ENCODE measurements around the gene PAWR. TPM values are rescaled to one million over a fixed set of nuclear protein-coding genes. Genes with fewer than 3 reads are reported as not detected.
"Not testable (repeated sequence)": the region's sequence is repeated elsewhere in the genome, so short reads cannot be mapped to it uniquely, and the experiment has no call there.

The PAWR gene
- total RNA-seq, 1 donor from 2014 or later = 33.3 TPM

- DNase-seq (ENCODE audit: low spot score) = no peak
- ATAC-seq = no peak
These were observed 3.0 kb downstream of the PAWR start for GRCh38 chr12:79687711-79688260.

DNA sequence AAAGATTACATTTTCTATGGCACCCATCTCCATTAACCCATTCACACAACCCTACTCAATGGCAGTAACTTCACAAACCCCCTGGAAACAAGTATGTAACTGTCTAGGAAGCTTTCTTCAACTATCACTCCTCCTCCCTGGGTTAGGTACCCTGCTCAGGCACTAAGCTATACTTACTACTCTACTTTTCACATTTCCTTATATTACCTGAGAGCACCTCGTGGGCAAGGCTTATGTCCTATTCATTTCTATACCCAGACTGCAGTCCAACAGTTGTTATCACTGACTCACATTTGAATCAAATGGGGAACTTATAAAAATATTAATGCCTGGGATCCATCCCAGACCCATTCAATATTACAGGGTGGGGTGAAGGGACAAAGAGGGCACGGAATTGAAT, 4.6 kb downstream of the PAWR start:
- ATAC-seq (no peak), DNase-seq (ENCODE audit: low spot score) (no peak)

DNA sequence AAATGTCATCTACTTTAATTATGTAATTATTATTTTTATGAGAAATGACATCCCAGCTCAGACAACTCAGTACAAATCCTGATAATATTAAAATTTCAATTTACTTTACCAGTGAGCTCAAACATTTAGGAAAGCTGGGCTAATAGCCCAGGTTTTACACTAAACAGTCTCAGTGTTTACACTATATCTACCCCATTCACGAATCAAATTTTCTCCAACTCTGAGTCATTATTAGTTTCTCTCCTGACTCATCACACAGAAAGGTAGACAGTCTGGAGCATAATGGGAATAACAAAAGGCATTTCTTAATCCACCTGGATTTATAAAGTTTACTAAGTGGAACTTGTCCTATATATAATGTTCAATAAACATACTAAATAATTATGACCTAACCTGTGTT, 5.7 kb downstream of the PAWR start:
- DNase-seq (ENCODE audit: low spot score) (no peak), ATAC-seq (no peak)

DNA sequence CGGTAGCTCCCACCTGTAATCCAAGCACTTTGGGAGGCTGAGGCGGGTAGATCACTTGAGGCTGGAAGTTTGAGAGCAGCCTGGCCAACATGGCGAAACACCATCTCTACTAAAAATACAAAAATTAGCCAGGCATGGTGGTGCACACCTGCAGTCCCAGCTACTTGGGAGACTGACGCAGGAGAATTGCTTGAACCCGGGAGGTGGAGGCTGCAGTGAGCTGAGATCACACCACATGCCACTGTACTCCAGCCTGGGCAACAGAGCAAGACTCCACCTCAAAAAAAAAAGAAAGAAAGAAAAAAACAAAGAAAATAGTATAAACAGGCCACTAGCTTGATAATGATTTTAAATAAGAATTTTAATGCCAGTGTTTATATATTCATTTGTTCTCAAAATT, 6.4 kb downstream of the PAWR start:
- DNase-seq (ENCODE audit: low spot score); ATAC-seq: not testable (repeated sequence)

DNA sequence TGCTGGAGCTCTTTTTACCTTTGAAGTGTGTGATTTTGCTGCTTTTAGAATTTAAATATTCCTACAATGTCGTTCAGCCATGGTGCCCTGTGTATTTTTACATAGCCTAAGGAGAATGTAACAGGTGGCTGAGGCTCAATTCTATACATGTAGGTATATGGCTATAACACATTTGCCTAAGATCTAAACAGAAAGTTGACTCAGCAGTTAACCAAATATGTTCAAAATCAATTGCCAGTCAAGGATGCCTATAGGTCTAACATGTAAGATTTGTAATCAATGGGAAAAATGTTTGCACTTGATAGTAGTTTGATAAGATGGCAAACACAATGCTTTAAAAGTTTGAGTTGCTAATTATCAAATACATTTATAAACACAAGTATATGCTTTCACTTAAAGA, 8.2 kb downstream of the PAWR start:
- DNase-seq (ENCODE audit: low spot score) = no peak
- no peak for ATAC-seq

DNA sequence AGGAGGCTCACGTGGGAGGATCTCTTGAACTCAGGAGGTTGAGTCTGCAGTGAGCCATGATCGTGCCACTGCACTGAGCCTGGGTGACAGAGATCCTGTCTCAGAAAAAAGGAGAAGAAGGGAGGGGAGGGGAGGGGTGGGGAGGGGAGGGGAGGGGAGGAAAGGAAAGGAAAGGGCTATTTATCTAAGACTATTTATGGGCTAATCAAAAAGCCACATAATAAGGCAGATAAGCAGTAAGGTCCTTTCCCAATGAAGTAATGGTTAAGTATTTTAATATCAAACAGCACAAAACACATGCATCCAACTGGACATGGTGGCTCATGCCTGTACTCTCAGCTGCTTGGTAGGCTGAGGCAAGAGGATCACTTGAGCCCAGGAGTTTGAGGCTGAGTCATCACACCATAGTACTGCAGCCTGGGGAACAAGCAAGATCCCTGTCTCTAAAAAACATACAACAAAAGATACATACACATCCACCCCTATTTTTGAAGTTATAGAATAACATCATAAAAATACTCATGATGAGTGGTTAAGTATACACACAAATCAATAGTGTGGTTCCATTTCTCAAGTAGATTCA, 9.7 kb downstream of the PAWR start:
- no peak for ATAC-seq
- no peak for DNase-seq (ENCODE audit: low spot score)

DNA sequence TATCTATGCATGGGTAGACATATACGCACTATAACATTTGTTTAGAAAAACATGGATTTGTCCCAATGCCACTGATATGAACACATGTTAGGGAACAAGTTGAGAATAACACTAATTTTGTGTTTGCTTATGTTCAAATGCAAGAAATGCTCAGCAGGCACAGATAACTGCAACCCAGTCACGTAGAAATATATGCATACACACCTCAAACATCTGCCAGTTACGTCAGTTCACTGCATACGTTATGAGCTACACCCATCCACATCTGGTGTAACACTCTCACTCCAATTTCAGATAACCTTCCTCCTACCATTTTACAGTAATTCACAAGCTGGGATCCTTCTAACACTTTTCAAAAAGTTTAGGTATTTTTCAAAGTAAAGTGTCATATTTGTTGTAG, 10.7 kb downstream of the PAWR start:
- DNase-seq (ENCODE audit: low spot score) (no peak), ATAC-seq (no peak)

GRCh38 chr12:79678306-79678705, 12.5 kb downstream of the PAWR start:
- DNase-seq (ENCODE audit: low spot score) = no peak
- ATAC-seq = peak; percentile 23

- DNase-seq (ENCODE audit: low spot score) (no peak), ATAC-seq (peak; percentile 26)
These were observed 13.1 kb downstream of the PAWR start for GRCh38 chr12:79677672-79678071.

- DNase-seq (ENCODE audit: low spot score) = no peak
- ATAC-seq = no peak
These were observed 14.2 kb downstream of the PAWR start for GRCh38 chr12:79676579-79676978.

GRCh38 chr12:79674629-79675028, 16.1 kb downstream of the PAWR start:
- no peak for DNase-seq (ENCODE audit: low spot score)

DNA sequence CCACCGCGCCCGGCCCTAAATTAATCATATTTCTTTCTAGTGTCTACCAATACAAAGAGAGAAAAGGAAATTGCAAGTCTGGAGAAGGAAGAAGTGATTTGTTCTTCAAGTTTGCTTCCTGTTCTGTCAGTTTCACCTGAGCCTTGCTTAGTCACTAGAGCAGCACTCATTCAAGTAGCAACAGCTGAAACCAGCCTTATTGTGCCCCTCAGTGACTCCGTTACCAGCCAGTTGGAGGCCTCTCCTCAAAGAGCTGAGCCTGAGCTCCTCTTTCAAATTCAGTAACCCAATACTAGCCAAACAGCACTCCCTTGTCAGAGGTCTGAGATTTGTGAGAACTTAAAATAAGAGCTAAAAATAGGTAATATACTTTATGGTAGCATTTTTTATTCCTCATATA, 17.4 kb downstream of the PAWR start:
- no peak for DNase-seq (ENCODE audit: low spot score)
- ATAC-seq = no peak

More at GRCh38 chr12:79674629-79675028, 16.1 kb downstream of the PAWR start:
- no peak for ATAC-seq

DNA sequence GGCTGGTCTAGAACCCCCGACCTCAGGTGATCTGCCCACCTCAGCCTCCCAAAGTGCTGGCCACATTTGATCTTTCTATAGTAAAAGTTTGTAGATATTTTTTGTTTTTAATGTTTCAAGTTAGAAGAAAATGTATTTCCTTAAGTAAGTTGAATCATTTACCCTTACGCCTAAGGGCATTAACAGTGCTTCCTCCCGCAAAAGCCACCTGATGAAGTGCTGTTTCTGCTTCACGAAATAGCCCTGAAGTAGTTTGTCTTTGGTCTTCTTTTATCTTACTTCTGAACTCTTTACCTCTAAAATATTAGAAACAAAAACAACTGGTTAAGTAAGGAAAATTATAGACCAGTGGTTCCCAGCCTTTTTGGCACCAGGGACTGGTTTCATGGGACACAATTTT, 22.7 kb downstream of the PAWR start:
- DNase-seq (ENCODE audit: low spot score) (no peak), ATAC-seq (no peak)

GRCh38 chr12:79665212-79665887, 25.4 kb downstream of the PAWR start:
- DNase-seq (ENCODE audit: low spot score) (no peak), ATAC-seq (no peak)

- ATAC-seq (no peak), DNase-seq (ENCODE audit: low spot score) (no peak)
These were observed 26.2 kb downstream of the PAWR start for GRCh38 chr12:79664518-79664917.

DNA sequence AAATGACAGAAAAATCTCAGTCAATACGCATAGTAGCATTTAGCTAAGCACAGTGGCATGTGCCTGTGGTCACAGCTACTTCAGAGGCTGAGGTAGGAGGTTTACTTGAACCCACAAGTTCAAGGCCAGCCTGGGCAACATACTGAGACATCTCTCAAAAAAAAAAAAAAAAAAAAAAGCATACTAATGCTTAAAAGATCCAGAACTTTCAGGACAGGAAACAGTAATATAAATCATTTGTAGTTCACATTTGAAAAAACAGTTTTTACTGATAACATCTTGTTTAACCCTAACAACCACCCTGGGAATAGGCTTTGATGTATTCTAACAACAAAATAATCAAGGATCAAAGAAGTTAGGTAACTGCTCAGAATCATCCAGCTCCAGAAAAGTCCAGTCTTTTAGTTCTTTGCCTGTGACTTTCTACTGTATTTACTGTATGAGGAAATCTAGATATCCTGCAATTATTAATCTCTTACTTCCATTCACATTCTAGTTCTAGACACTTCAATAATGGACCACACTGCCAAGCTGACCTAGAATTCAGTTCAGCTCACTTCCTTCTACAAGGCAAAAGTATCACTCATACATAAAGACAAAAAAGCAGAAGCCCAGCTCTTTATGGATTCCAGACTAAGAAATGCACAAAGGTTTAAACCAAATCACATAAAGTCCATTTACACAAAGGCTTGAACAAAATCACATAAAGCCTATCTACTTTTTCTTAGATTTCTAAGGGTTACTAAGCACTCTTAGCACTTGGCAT, 28.5 kb downstream of the PAWR start:
- DNase-seq (ENCODE audit: low spot score) = no peak
- no peak for ATAC-seq

GRCh38 chr12:79661629-79662028, 29.1 kb downstream of the PAWR start:
- DNase-seq (ENCODE audit: low spot score) (no peak), ATAC-seq (no peak)

DNA sequence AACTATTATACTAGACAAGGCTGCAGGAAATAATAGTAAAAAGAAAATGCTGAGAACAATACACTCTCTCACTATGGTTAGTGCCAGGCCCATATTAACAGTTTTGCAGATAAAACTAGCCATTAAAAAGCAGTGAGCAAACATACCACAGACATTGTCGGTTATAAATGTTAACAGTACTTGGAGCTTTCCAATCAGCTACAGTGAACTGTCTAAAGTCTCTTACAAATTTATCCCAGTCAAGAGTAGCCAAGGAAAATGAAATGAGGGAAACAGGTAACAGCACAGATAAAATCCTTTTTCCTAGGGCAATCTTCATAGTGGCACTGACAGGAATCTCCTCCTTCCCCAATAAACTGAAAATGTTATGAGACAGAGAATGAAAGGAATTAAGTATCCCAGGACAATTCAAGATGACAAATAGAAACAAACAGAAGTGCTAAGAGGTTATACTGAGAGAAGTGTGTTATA, 30.8 kb downstream of the PAWR start:
- ATAC-seq = peak; percentile 47
- DNase-seq (ENCODE audit: low spot score) = no peak

DNA sequence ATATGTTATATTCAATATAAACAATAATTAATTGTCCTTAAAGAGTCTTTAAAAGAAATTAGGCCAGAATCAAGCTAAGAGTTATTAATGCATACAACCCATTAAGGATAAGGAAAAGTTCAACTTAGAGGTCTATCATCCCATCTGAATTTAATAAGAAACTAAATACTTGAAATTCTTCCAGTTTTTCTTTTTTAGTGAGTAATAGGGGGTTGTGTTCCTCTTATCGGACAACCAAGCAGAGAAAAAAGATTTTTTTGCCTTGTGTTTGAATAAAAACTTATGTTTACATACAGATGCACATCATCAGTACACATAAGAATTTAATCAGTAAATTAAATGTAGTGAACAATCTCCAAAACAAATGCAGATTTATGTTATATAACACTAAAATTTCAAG, 32.5 kb downstream of the PAWR start:
- DNase-seq (ENCODE audit: low spot score) = no peak
- ATAC-seq = no peak

GRCh38 chr12:79657136-79657535, 33.6 kb downstream of the PAWR start:
- DNase-seq (ENCODE audit: low spot score) (no peak), ATAC-seq (no peak)

GRCh38 chr12:79655036-79655435, 35.7 kb downstream of the PAWR start:
- DNase-seq (ENCODE audit: low spot score) (no peak), ATAC-seq (no peak)

DNA sequence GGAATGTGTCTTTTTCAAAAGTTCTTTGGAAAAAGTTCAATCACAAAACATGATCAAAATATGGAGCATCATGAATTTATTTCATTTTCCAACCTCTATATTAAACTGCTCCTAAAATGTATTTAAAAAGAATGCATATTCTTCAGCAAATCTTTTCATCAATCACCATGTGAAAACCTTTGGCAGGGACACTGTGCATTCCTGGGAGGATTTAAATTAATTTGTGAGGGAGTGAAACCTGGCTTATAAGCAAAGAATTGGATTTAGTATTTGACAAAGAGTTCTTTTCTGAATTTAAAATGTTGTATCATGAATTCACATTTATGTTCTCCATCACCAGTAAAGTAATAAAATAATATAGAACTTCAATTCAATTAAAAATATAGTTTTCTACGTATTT, 38.2 kb downstream of the PAWR start:
- DNase-seq (ENCODE audit: low spot score) (no peak), ATAC-seq (no peak)

All from left lobe of liver (tissue), 2 donors.